ENCODE data around the gene CDK18. TPM values are rescaled to one million over a fixed set of nuclear protein-coding genes. Genes with fewer than 3 reads are reported as not detected.

Gene CDK18
- total RNA-seq, 1 experiment from 2014 or later: 6.6 TPM

DNA sequence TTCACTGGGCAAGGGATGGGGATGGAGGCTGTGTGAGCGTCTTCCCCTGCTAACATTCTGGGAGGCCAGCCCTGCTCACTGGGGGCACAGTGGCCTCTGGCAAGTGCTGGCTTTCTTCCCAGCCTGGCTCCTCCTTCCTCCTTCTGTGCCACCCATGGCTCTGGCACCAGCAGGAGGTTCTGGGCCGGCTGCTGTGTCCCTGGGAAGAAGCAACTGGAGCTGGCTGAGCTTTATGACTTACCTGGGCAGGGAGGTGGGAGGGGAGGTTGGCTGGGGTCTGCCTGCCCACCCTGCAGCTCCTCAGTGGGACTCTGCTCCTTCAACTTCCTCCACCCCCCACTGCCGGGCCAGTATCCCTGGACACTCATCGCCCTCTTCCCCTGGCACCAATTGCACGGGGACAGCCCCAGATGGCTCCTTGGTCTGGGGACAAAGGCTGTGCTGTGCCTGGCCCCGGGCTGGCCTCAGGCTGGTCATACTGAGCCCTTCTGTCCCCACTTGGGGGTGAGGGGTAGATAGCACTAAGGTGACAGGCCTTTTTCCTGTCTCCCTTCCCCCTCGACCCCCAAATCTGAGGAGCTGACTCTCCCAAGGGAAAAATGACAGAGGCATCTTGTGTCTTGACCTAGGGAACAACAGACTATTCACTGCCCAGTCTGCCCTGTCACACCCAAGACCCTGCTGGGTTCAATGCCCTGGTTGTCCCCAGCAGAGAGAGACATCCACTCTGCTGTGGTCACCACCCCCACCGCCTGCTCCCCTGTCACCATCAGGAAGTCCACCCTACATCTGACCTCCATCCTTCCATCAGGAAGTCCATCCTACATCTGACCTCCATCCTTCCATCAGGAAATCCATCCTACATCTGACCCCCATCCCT lies 14.4 kb downstream of the CDK18 start:
- DNase-seq (ENCODE audit: low spot score): peak; percentile 76
- in situ Hi-C loops (cut with HindIII; ENCODE audit: low sequenced_read_pairs): no loop called here

GRCh38 chr1:205519541-205520131 lies 15.2 kb downstream of the CDK18 start:
- no peak for DNase-seq (ENCODE audit: low spot score)

DNA sequence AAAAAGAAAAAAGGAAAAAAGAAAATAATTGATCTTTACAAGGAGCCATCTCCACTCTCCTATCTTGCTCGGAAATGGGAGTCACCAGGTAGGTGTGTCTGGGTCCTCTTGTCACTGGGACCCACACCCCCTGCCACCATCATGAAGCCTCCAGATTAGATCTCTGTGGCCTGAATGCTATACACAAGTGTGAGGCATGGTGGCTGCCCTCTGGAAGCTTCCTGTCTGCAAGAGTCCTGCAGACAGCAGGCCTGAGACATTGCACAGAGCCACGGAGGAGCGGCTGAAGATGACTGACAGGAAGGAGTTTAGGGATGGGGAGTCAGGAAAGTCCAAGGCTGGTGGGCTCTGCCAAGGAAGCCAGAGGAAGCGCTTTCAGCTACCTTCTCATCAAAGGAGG lies 16.2 kb downstream of the CDK18 start:
- in situ Hi-C loops (cut with HindIII; ENCODE audit: low sequenced_read_pairs): loop anchor here (5.0 kb wide), 1 partner anchor 158 kb away; no protein-coding TSS in a partner anchor

More at GRCh38 chr1:205519541-205520131, 15.2 kb downstream of the CDK18 start:
- in situ Hi-C loops (cut with HindIII; ENCODE audit: low sequenced_read_pairs): loop anchor here (5.0 kb wide), 1 partner anchor 157 kb away; no protein-coding TSS in a partner anchor

DNA sequence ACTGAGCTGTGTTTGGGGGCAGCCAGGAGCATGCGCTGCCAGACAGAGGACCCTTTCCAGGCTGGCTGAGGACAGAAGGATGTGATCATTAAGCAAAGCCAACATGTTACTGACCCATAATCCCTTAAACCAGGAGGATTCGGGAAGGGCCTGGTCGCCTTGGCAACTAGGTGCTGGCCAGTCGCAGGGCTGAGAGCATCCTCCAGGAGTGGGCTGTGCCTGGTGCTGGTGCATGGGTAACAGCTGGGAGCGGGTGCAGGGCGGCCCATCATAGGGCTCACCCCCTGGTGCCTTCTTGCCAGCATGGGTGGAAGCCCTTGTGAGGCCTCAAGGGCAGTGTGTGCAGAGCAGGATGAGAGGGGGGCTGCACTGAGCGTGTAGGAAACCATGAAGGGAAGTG lies 17.2 kb downstream of the CDK18 start:
- in situ Hi-C loops (cut with HindIII; ENCODE audit: low sequenced_read_pairs): loop anchor here (5.0 kb wide), 1 partner anchor 159 kb away; no protein-coding TSS in a partner anchor
- DNase-seq (ENCODE audit: low spot score): no peak

More for the DNA sequence above, 16.2 kb downstream of the CDK18 start:
- DNase-seq (ENCODE audit: low spot score): no peak

DNA sequence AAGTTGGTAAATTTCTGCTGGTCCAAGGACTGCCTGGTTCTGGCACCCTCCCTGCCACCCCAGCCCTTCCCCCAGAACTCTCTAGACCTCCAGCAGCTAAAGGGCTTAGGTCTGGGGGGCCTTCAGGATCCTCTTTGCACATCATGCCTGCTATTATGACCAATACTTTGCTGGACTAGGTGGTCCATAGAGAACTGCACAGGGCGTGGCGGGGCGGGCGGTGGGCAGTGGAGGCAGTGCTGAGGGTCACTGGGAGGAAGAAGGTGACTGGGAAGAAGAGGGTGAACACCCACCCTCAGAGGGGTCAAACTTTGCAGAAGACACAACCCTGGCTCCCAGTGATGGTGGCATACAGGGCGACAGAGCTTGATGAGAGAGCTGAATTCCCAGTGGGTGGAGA lies 18.2 kb downstream of the CDK18 start:
- in situ Hi-C loops (cut with HindIII; ENCODE audit: low sequenced_read_pairs): loop anchor here (5.0 kb wide), 1 partner anchor 160 kb away; no protein-coding TSS in a partner anchor
- no peak for DNase-seq (ENCODE audit: low spot score)

GRCh38 chr1:205523261-205523890 lies 18.9 kb downstream of the CDK18 start:
- in situ Hi-C loops (cut with HindIII; ENCODE audit: low sequenced_read_pairs): loop anchor here (5.0 kb wide), 1 partner anchor 161 kb away; no protein-coding TSS in a partner anchor
- no peak for DNase-seq (ENCODE audit: low spot score)

DNA sequence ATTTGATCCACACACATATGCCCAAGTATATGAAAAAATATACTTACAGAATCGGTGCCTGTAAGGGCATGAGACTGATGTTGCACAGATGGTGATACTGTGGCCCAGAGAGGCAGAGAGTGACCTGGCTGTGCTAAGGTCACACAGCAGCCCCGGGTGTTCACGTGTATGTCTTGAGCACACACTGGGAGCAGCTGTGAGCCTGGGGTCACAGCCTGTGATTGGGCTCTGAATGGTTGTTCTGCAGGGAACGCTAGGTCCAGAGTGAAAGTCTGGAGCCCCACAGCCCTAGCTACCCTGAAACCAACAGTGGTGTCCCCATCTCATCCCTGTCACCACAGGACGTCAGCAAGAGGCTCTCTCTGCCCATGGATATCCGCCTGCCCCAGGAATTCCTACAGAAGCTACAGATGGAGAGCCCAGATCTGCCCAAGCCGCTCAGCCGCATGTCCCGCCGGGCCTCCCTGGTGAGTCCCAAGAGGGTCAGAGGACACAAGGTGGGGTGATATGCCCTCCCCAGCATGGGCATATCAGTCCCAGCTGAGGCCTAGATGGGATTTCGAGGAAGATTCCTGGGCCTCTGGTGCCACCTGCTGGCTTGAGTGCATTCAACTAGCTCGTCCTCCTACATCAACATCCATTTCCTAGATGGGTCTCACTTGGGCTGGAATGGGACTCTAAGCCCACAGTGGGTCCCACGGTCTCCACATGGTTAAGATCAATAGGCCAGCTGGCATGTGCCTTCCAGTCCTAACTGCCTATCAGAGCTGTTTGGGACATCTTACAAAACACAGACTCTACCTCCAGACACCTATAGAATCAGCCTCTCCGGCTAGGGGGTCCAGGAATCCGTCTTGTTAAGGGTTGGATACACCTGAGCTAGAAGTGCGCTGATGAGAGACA lies 19.7 kb downstream of the CDK18 start:
- in situ Hi-C loops (cut with HindIII; ENCODE audit: low sequenced_read_pairs): loop anchor here (5.0 kb wide), 1 partner anchor 162 kb away; no protein-coding TSS in a partner anchor
- peak; percentile 92 for DNase-seq (ENCODE audit: low spot score)

DNA sequence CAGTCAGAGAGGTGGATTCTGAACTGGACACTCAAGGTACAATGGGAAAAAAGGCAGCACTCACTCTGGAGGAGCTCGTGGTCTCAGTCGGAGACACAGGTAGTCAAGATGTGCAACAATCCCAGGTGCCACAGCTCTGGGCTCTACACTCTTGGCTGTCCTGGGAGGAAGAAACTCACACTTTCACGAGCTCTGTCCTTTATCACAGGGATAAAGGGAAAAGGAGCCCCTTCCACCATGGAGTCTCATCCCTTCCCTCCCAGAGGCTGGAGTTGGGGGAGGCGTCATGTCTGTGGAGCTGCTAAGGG lies 20.3 kb downstream of the CDK18 start:
- in situ Hi-C loops (cut with HindIII; ENCODE audit: low sequenced_read_pairs): loop anchor here (5.0 kb wide), 1 partner anchor 162 kb away; no protein-coding TSS in a partner anchor
- no peak for DNase-seq (ENCODE audit: low spot score)

- in situ Hi-C loops (cut with HindIII; ENCODE audit: low sequenced_read_pairs): no loop called here
- DNase-seq (ENCODE audit: low spot score): no peak
Observed at GRCh38 chr1:205525495-205526285, 21.2 kb downstream of the CDK18 start.

- in situ Hi-C loops (cut with HindIII; ENCODE audit: low sequenced_read_pairs): no loop called here
Observed at GRCh38 chr1:205526431-205526830, 22.0 kb downstream of the CDK18 start.

GRCh38 chr1:205527931-205528330 lies 23.5 kb downstream of the CDK18 start:
- no peak for DNase-seq (ENCODE audit: low spot score)
- in situ Hi-C loops (cut with HindIII; ENCODE audit: low sequenced_read_pairs): no loop called here

More at GRCh38 chr1:205526431-205526830, 22.0 kb downstream of the CDK18 start:
- DNase-seq (ENCODE audit: low spot score): no peak

- peak; percentile 39 for DNase-seq (ENCODE audit: low spot score)
- in situ Hi-C loops (cut with HindIII; ENCODE audit: low sequenced_read_pairs): no loop called here
Observed at GRCh38 chr1:205528446-205528886, 24.0 kb downstream of the CDK18 start.

GRCh38 chr1:205528887-205529825 lies 24.7 kb downstream of the CDK18 start:
- DNase-seq (ENCODE audit: low spot score): peak; percentile 86
- in situ Hi-C loops (cut with HindIII; ENCODE audit: low sequenced_read_pairs): no loop called here

GRCh38 chr1:205530116-205530515 lies 25.6 kb downstream of the CDK18 start:
- no peak for DNase-seq (ENCODE audit: low spot score)
- in situ Hi-C loops (cut with HindIII; ENCODE audit: low sequenced_read_pairs): no loop called here

GRCh38 chr1:205531191-205532025 lies 26.9 kb downstream of the CDK18 start:
- peak; percentile 69 for DNase-seq (ENCODE audit: low spot score)
- in situ Hi-C loops (cut with HindIII; ENCODE audit: low sequenced_read_pairs): no loop called here
